Mucosa of stomach (tissue), 1 donor: ENCODE data around the gene MS4A14.
"Not testable (repeated sequence)": the region's sequence is repeated elsewhere in the genome, so short reads cannot be mapped to it uniquely, and the experiment has no call there.

Source experiments
- H3K27me3 ChIP-seq: one replicate; pipeline ENCODE4 v1.7.0; 2013; ENCODE audit warnings: mild to moderate bottlenecking, low read length; ENCODE audit not compliant: control insufficient read depth, insufficient read depth
- H3K36me3 ChIP-seq: one replicate; pipeline ENCODE4 v1.7.0; 2013; ENCODE audit warnings: low read length; ENCODE audit not compliant: control insufficient read depth, insufficient read depth
- H3K4me1 ChIP-seq: one replicate; pipeline ENCODE4 v1.7.0; 2013; ENCODE audit warnings: mild to moderate bottlenecking, low read length; ENCODE audit not compliant: control insufficient read depth, insufficient read depth
- H3K4me3 ChIP-seq: one replicate; pipeline ENCODE4 v1.7.0; 2013; ENCODE audit warnings: low read length
- H3K9ac ChIP-seq: one replicate; pipeline ENCODE4 v1.7.0; 2013; ENCODE audit warnings: mild to moderate bottlenecking, low read length, moderate library complexity
- H3K9me3 ChIP-seq: one replicate; pipeline ENCODE4 v1.7.0; 2013; ENCODE audit warnings: mild to moderate bottlenecking, low read length, moderate library complexity; ENCODE audit not compliant: control insufficient read depth
- donor health status: Pancreatic carcinoma.

MS4A14 gene

GRCh38 chr11:60396382-60396781, at the start of gene MS4A14:
Gene MS4A14 (plus strand): TSS chr11:60396459. CDS start chr11:60396579, 120 bp downstream.
- Histone ChIP-seq H3K4me3 (no peak within 1 kb of the TSS), H3K4me1 (no peaks in the 10 kb centered on the region), H3K36me3 (no peaks in the 10 kb centered on the region), H3K9ac (no peak within 1 kb of the TSS), H3K27me3 (no peaks in the 10 kb centered on the region), H3K9me3 (no peaks in the 10 kb centered on the region)

GRCh38 chr11:60347084-60347797, 49.0 kb upstream of the MS4A14 start:
- H3K9ac ChIP-seq, result no peak overlapping the region
- H3K9me3 ChIP-seq, result no peaks in the 10 kb centered on the region
- no peaks in the 10 kb centered on the region for H3K27me3 ChIP-seq
- H3K36me3 ChIP-seq, result no peaks in the 10 kb centered on the region
- peaks cover 7% of the 10 kb centered on the region for H3K4me1 ChIP-seq
- no peak overlapping the region for H3K4me3 ChIP-seq

GRCh38 chr11:60348116-60348515, 48.1 kb upstream of the MS4A14 start:
- Histone ChIP-seq H3K9me3 (no peaks in the 10 kb centered on the region), H3K27me3 (no peaks in the 10 kb centered on the region), H3K36me3 (no peaks in the 10 kb centered on the region), H3K4me3 (no peak overlapping the region), H3K9ac (no peak overlapping the region), H3K4me1 (peaks cover 7% of the 10 kb centered on the region)

DNA sequence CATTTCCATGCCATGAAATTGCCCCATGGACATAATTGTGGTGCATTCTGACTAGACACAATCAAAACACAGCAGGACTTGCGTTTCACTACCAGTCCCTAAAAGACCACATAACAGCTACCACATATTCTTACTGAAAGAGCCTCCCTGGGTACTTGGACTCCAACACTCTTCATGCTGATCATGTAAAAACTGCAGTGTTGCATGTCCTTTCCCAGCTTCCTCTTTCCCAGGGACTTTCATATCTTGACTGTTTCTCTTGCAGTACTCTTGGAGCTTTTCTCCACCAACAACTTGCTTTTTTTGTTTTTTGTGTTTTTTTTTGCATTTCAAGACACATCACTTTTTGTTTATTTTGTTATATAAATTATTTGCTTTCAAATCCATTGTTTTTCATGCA, 46.3 kb upstream of the MS4A14 start:
- Histone ChIP-seq H3K27me3 (no peaks in the 10 kb centered on the region), H3K4me1 (peaks cover 7% of the 10 kb centered on the region), H3K9ac (no peak overlapping the region), H3K4me3 (no peak overlapping the region), H3K36me3 (no peaks in the 10 kb centered on the region), H3K9me3 (no peaks in the 10 kb centered on the region)

- Histone ChIP-seq H3K4me3 (no peak overlapping the region), H3K9me3 (peaks cover 10% of the 10 kb centered on the region), H3K36me3 (no peaks in the 10 kb centered on the region), H3K27me3 (no peaks in the 10 kb centered on the region), H3K4me1 (no peaks in the 10 kb centered on the region), H3K9ac (no peak overlapping the region)
Observed at GRCh38 chr11:60357771-60358170, 38.5 kb upstream of the MS4A14 start.

GRCh38 chr11:60360621-60361020, 35.6 kb upstream of the MS4A14 start:
- no peaks in the 10 kb centered on the region for H3K36me3 ChIP-seq
- H3K27me3 ChIP-seq, result no peaks in the 10 kb centered on the region
- H3K9me3 ChIP-seq, result peaks cover 10% of the 10 kb centered on the region
- no peak overlapping the region for H3K9ac ChIP-seq
- no peak overlapping the region for H3K4me3 ChIP-seq
- no peaks in the 10 kb centered on the region for H3K4me1 ChIP-seq

- no peaks in the 10 kb centered on the region for H3K36me3 ChIP-seq
- H3K4me1 ChIP-seq, result no peaks in the 10 kb centered on the region
- no peak overlapping the region for H3K9ac ChIP-seq
- H3K27me3 ChIP-seq, result no peaks in the 10 kb centered on the region
- no peak overlapping the region for H3K4me3 ChIP-seq
- H3K9me3 ChIP-seq, result peaks cover 10% of the 10 kb centered on the region
Observed at GRCh38 chr11:60362241-60362640, 34.0 kb upstream of the MS4A14 start.

GRCh38 chr11:60363542-60364470, 32.5 kb upstream of the MS4A14 start:
- no peaks in the 10 kb centered on the region for H3K4me1 ChIP-seq
- no peaks in the 10 kb centered on the region for H3K27me3 ChIP-seq
- H3K9me3 ChIP-seq, result peaks cover 10% of the 10 kb centered on the region
- H3K36me3 ChIP-seq, result no peaks in the 10 kb centered on the region
- no peak overlapping the region for H3K4me3 ChIP-seq
- no peak overlapping the region for H3K9ac ChIP-seq

- H3K4me3 ChIP-seq, H3K36me3 ChIP-seq, H3K27me3 ChIP-seq, H3K4me1 ChIP-seq, H3K9me3 ChIP-seq, H3K9ac ChIP-seq: not testable (repeated sequence)
Observed at GRCh38 chr11:60366262-60366904, 29.9 kb upstream of the MS4A14 start.

DNA sequence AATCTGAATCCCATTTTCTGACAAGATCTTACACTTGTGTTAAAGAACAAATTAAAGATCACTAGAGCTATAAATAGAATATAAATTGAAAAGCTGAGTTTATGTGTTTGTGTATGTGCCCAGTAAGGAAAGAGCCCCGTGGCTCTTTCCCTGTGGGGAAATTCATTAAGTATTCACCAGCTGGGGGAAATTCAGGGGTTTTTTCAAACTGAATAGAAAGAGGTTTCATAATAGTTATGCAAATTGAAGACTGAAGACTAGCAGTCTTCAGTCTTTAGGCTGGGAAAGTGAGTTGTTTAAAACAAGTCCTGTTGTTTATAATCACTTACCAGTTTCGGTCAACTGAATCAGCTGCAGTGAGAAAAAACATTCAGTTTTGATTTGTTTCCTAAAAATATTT, 29.2 kb upstream of the MS4A14 start:
- no peaks in the 10 kb centered on the region for H3K9me3 ChIP-seq
- H3K4me3 ChIP-seq, result no peak overlapping the region
- H3K9ac ChIP-seq, result no peak overlapping the region
- H3K27me3 ChIP-seq, result no peaks in the 10 kb centered on the region
- H3K36me3 ChIP-seq, result no peaks in the 10 kb centered on the region
- H3K4me1 ChIP-seq, result peaks cover 5% of the 10 kb centered on the region

DNA sequence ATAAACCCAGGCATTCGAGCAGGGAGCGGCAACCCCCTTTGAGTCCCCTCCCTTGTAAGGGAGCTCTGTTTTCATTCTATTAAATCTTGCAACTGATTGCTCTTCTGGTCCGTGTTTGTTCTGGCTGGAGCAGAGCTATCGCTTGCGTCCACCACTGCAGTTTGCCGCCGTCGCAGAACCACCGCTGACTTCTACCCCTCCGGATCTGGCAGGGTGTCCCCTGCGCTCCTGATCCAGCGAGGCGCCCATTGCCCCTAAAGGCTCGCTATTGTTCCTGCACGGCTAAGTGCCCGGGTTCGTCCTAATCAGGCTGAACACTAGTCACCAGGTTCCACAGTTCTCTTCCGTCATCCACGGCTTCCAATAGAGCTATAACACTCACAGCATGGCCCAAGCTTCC, 28.4 kb upstream of the MS4A14 start:
- peaks cover 5% of the 10 kb centered on the region for H3K4me1 ChIP-seq
- no peak overlapping the region for H3K4me3 ChIP-seq
- H3K9ac ChIP-seq, result no peak overlapping the region
- no peaks in the 10 kb centered on the region for H3K9me3 ChIP-seq
- H3K27me3 ChIP-seq, result no peaks in the 10 kb centered on the region
- no peaks in the 10 kb centered on the region for H3K36me3 ChIP-seq

DNA sequence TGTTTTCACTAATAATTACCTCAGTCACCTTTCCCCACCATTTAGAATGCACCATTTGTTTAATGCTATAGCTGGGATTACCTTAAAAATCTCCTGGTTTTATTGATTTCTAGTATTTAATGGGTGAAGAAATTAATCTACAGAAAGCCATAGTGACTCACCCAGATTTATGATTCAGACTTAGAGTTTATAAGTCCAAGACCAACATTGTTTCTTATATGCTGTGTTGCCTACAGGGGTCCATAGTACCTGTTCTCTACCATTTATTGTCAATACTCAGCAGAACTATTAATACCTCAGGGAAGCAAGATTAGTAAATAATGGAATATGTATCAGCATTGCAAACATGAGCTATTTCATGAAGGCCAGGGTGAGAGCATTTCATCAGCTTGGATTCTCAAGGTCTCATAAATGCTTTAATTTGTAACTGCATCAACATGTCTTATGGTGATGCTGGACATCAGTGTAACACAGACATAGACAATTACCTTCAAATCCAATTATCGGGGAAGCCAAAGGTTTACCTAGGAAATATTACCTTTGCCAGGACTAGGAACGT, 25.9 kb upstream of the MS4A14 start:
- no peak overlapping the region for H3K9ac ChIP-seq
- no peaks in the 10 kb centered on the region for H3K9me3 ChIP-seq
- H3K4me1 ChIP-seq, result peaks cover 5% of the 10 kb centered on the region
- no peak overlapping the region for H3K4me3 ChIP-seq
- no peaks in the 10 kb centered on the region for H3K27me3 ChIP-seq
- H3K36me3 ChIP-seq, result no peaks in the 10 kb centered on the region
